Measurements from ENCODE around the gene RPS15A.
"Not testable (repeated sequence)": the region's sequence is repeated elsewhere in the genome, so short reads cannot be mapped to it uniquely, and the experiment has no call there.

GRCh38 chr16:18781232-18781631 is 8.9 kb downstream of the RPS15A start:
- not testable (repeated sequence) for TF ChIP-seq POLR2A (IDR thresholded peaks at IDR 0.05; ENCODE audit: low read length); GATA1 (IDR thresholded peaks at IDR 0.05; ENCODE audit: low read depth, low read length)
